IPS-15b (cell line): ENCODE measurements around the gene ACSF3.

ENCODE experiments used
- H3K27me3 ChIP-seq: one replicate; pipeline ENCODE4 v1.6.1; 2013; ENCODE audit warnings: low read length; ENCODE audit not compliant: control insufficient read depth, insufficient read depth
- H3K36me3 ChIP-seq: one replicate; pipeline ENCODE4 v1.6.1; 2013; ENCODE audit warnings: low read length; ENCODE audit not compliant: control insufficient read depth, insufficient read depth
- H3K4me1 ChIP-seq: one replicate; pipeline ENCODE4 v1.6.1; 2013; ENCODE audit warnings: mild to moderate bottlenecking, low read length; ENCODE audit not compliant: control insufficient read depth, insufficient read depth
- H3K4me3 ChIP-seq: one replicate; pipeline ENCODE4 v1.5.1; 2013; ENCODE audit warnings: low read depth, low read length
- H3K9ac ChIP-seq: one replicate; pipeline ENCODE4 v1.6.1; 2013; ENCODE audit warnings: low read depth, mild to moderate bottlenecking, low read length
- H3K9me3 ChIP-seq: one replicate; pipeline ENCODE4 v1.6.1; 2013; ENCODE audit warnings: mild to moderate bottlenecking, low read length; ENCODE audit not compliant: control insufficient read depth, insufficient read depth

ACSF3 gene

GRCh38 chr16:89093602-89094251, at the start of gene ACSF3:
Gene ACSF3, plus strand, starts transcription at chr16:89093852. Its CDS starts 6,830 bp downstream, at chr16:89100682.
- peaks cover 14% of the 10 kb centered on the region for H3K27me3 ChIP-seq

GRCh38 chr16:89044418-89045180, 49.1 kb upstream of the ACSF3 start:
- H3K9ac ChIP-seq = no peak overlapping the region

More at GRCh38 chr16:89093602-89094251, at the start of gene ACSF3:
- Histone ChIP-seq H3K4me3 (peak within 1 kb of the TSS; percentile 75), H3K9me3 (no peaks in the 10 kb centered on the region), H3K4me1 (peaks cover 9% of the 10 kb centered on the region), H3K9ac (peak within 1 kb of the TSS; percentile 65), H3K36me3 (no peaks in the 10 kb centered on the region)

GRCh38 chr16:89045181-89045815, 48.4 kb upstream of the ACSF3 start:
- H3K4me3 ChIP-seq = no peak overlapping the region
- no peaks in the 10 kb centered on the region for H3K4me1 ChIP-seq
- H3K36me3 ChIP-seq = no peaks in the 10 kb centered on the region
- no peaks in the 10 kb centered on the region for H3K9me3 ChIP-seq
- no peak overlapping the region for H3K9ac ChIP-seq
- H3K27me3 ChIP-seq = no peaks in the 10 kb centered on the region

More at GRCh38 chr16:89044418-89045180, 49.1 kb upstream of the ACSF3 start:
- no peaks in the 10 kb centered on the region for H3K27me3 ChIP-seq
- no peaks in the 10 kb centered on the region for H3K4me1 ChIP-seq
- H3K36me3 ChIP-seq = no peaks in the 10 kb centered on the region
- no peak overlapping the region for H3K4me3 ChIP-seq
- H3K9me3 ChIP-seq = no peaks in the 10 kb centered on the region

GRCh38 chr16:89045881-89046280, 47.8 kb upstream of the ACSF3 start:
- Histone ChIP-seq H3K27me3 (no peaks in the 10 kb centered on the region), H3K9ac (no peak overlapping the region), H3K36me3 (no peaks in the 10 kb centered on the region), H3K4me1 (no peaks in the 10 kb centered on the region), H3K4me3 (no peak overlapping the region), H3K9me3 (no peaks in the 10 kb centered on the region)

- Histone ChIP-seq H3K9me3 (no peaks in the 10 kb centered on the region), H3K9ac (no peak overlapping the region), H3K36me3 (no peaks in the 10 kb centered on the region), H3K27me3 (no peaks in the 10 kb centered on the region), H3K4me3 (no peak overlapping the region), H3K4me1 (no peaks in the 10 kb centered on the region)
Measured at GRCh38 chr16:89046491-89046890, 47.2 kb upstream of the ACSF3 start.

- H3K4me1 ChIP-seq = no peaks in the 10 kb centered on the region
- H3K9ac ChIP-seq = no peak overlapping the region
- no peaks in the 10 kb centered on the region for H3K9me3 ChIP-seq
- H3K4me3 ChIP-seq = no peak overlapping the region
- no peaks in the 10 kb centered on the region for H3K27me3 ChIP-seq
- H3K36me3 ChIP-seq = no peaks in the 10 kb centered on the region
Measured at GRCh38 chr16:89047331-89048089, 46.1 kb upstream of the ACSF3 start.

- Histone ChIP-seq H3K36me3 (no peaks in the 10 kb centered on the region), H3K9me3 (no peaks in the 10 kb centered on the region), H3K4me1 (no peaks in the 10 kb centered on the region), H3K27me3 (no peaks in the 10 kb centered on the region), H3K4me3 (no peak overlapping the region), H3K9ac (peak overlapping the region; percentile 1)
Measured at GRCh38 chr16:89048090-89048725, 45.4 kb upstream of the ACSF3 start.

GRCh38 chr16:89048871-89049422, 44.7 kb upstream of the ACSF3 start:
- no peaks in the 10 kb centered on the region for H3K9me3 ChIP-seq
- no peaks in the 10 kb centered on the region for H3K36me3 ChIP-seq
- H3K9ac ChIP-seq = no peak overlapping the region
- H3K27me3 ChIP-seq = no peaks in the 10 kb centered on the region
- H3K4me1 ChIP-seq = no peaks in the 10 kb centered on the region
- no peak overlapping the region for H3K4me3 ChIP-seq

- no peak overlapping the region for H3K4me3 ChIP-seq
- H3K9ac ChIP-seq = no peak overlapping the region
- no peaks in the 10 kb centered on the region for H3K27me3 ChIP-seq
- H3K4me1 ChIP-seq = no peaks in the 10 kb centered on the region
- no peaks in the 10 kb centered on the region for H3K36me3 ChIP-seq
- no peaks in the 10 kb centered on the region for H3K9me3 ChIP-seq
Measured at GRCh38 chr16:89049484-89050118, 44.1 kb upstream of the ACSF3 start.

GRCh38 chr16:89050119-89050867, 43.4 kb upstream of the ACSF3 start:
- no peak overlapping the region for H3K9ac ChIP-seq

More at GRCh38 chr16:89050119-89050867, 43.4 kb upstream of the ACSF3 start:
- H3K27me3 ChIP-seq = no peaks in the 10 kb centered on the region
- H3K4me1 ChIP-seq = no peaks in the 10 kb centered on the region
- no peaks in the 10 kb centered on the region for H3K9me3 ChIP-seq
- no peaks in the 10 kb centered on the region for H3K36me3 ChIP-seq
- no peak overlapping the region for H3K4me3 ChIP-seq
